Measurements from ENCODE around the gene PTCH2.

The PTCH2 gene

DNA sequence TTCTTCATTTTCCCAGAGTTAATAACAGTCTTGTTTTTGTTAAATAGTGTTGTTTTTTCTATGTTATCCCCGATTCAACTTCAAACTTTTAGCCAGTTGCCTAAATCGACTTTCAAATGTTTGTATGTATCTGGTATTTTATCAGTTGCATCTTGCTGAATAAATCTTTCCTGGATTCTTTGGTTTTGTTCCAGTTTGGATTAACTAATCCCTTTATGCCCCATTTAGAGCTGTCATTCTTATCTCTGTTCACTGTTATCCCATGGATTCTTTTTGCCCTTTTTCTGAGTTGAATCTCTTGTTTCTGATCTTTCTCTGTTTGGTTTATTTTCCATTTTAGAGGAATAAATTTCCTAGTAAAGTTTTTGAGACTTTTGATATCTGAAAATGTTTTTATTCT lies 31.1 kb upstream of the PTCH2 start:
- peak; percentile 78 for TF ChIP-seq ISL1 (CRISPR knock-in tag; IDR thresholded peaks at IDR 0.05)
- TF ChIP-seq CSDC2 (CRISPR knock-in tag; IDR thresholded peaks at IDR 0.05) = no peak
- ATAC-seq = no peak

DNA sequence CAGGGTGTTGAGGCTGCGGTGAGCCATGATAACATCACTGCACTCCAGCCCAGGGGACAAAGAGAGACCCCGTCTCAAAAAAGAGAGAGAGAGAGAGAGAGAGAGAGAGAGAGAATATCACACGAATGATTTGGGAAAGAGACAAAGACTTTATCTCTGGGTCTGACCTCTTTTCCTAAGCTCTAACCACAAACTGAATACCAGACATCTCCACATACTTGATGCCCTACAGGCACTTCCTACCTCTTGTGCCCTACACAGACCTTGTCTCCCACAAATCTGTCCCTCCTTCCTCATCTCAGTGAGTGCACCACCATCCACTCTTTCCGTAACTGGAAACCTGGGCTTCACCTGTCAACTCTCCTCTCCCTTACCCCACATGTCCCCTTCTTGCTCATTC lies 27.0 kb upstream of the PTCH2 start:
- no peak for ATAC-seq
- TF ChIP-seq, protein P1, sequence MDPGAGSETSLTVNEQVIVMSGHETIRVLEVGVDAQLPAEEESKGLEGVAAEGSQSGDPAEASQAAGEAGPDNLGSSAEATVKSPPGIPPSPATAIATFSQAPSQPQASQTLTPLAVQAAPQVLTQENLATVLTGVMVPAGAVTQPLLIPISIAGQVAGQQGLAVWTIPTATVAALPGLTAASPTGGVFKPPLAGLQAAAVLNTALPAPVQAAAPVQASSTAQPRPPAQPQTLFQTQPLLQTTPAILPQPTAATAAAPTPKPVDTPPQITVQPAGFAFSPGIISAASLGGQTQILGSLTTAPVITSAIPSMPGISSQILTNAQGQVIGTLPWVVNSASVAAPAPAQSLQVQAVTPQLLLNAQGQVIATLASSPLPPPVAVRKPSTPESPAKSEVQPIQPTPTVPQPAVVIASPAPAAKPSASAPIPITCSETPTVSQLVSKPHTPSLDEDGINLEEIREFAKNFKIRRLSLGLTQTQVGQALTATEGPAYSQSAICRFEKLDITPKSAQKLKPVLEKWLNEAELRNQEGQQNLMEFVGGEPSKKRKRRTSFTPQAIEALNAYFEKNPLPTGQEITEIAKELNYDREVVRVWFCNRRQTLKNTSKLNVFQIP (CRISPR knock-in tag; IDR thresholded peaks at IDR 0.05; ENCODE audit: borderline replicate concordance, low read depth) = no peak
- TF ChIP-seq SNAI2 (CRISPR knock-in tag; IDR thresholded peaks at IDR 0.05) = no peak
- no peak for TF ChIP-seq OSR1 (CRISPR knock-in tag; IDR thresholded peaks at IDR 0.05)
- no peak for TF ChIP-seq ZNF565 (CRISPR knock-in tag; conservative IDR thresholded peaks at IDR 0.05; ENCODE audit: low read depth)
- no peak for TF ChIP-seq ISL1 (CRISPR knock-in tag; IDR thresholded peaks at IDR 0.05)
- TF ChIP-seq, protein P2, sequence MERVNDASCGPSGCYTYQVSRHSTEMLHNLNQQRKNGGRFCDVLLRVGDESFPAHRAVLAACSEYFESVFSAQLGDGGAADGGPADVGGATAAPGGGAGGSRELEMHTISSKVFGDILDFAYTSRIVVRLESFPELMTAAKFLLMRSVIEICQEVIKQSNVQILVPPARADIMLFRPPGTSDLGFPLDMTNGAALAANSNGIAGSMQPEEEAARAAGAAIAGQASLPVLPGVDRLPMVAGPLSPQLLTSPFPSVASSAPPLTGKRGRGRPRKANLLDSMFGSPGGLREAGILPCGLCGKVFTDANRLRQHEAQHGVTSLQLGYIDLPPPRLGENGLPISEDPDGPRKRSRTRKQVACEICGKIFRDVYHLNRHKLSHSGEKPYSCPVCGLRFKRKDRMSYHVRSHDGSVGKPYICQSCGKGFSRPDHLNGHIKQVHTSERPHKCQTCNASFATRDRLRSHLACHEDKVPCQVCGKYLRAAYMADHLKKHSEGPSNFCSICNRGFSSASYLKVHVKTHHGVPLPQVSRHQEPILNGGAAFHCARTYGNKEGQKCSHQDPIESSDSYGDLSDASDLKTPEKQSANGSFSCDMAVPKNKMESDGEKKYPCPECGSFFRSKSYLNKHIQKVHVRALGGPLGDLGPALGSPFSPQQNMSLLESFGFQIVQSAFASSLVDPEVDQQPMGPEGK (CRISPR knock-in tag; IDR thresholded peaks at IDR 0.05; ENCODE audit: borderline replicate concordance) = no peak
- no peak for TF ChIP-seq CSDC2 (CRISPR knock-in tag; IDR thresholded peaks at IDR 0.05)
- TF ChIP-seq, protein P3, sequence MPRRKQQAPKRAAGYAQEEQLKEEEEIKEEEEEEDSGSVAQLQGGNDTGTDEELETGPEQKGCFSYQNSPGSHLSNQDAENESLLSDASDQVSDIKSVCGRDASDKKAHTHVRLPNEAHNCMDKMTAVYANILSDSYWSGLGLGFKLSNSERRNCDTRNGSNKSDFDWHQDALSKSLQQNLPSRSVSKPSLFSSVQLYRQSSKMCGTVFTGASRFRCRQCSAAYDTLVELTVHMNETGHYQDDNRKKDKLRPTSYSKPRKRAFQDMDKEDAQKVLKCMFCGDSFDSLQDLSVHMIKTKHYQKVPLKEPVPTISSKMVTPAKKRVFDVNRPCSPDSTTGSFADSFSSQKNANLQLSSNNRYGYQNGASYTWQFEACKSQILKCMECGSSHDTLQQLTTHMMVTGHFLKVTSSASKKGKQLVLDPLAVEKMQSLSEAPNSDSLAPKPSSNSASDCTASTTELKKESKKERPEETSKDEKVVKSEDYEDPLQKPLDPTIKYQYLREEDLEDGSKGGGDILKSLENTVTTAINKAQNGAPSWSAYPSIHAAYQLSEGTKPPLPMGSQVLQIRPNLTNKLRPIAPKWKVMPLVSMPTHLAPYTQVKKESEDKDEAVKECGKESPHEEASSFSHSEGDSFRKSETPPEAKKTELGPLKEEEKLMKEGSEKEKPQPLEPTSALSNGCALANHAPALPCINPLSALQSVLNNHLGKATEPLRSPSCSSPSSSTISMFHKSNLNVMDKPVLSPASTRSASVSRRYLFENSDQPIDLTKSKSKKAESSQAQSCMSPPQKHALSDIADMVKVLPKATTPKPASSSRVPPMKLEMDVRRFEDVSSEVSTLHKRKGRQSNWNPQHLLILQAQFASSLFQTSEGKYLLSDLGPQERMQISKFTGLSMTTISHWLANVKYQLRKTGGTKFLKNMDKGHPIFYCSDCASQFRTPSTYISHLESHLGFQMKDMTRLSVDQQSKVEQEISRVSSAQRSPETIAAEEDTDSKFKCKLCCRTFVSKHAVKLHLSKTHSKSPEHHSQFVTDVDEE (CRISPR knock-in tag; IDR thresholded peaks at IDR 0.05) = no peak
- TF ChIP-seq, protein P4, sequence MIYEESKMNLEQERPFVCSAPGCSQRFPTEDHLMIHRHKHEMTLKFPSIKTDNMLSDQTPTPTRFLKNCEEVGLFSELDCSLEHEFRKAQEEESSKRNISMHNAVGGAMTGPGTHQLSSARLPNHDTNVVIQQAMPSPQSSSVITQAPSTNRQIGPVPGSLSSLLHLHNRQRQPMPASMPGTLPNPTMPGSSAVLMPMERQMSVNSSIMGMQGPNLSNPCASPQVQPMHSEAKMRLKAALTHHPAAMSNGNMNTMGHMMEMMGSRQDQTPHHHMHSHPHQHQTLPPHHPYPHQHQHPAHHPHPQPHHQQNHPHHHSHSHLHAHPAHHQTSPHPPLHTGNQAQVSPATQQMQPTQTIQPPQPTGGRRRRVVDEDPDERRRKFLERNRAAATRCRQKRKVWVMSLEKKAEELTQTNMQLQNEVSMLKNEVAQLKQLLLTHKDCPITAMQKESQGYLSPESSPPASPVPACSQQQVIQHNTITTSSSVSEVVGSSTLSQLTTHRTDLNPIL (CRISPR knock-in tag; IDR thresholded peaks at IDR 0.05; ENCODE audit: low read depth) = no peak
- no peak for TF ChIP-seq TOX (CRISPR knock-in tag; IDR thresholded peaks at IDR 0.05; ENCODE audit: borderline replicate concordance)
- TF ChIP-seq ARNTL (CRISPR knock-in tag; IDR thresholded peaks at IDR 0.05; ENCODE audit: borderline replicate concordance, low read depth) = no peak
- no peak for TF ChIP-seq BACH2 (CRISPR knock-in tag; IDR thresholded peaks at IDR 0.05; ENCODE audit: borderline replicate concordance)
- no peak for TF ChIP-seq ZC3H10 (CRISPR knock-in tag; IDR thresholded peaks at IDR 0.05)
- TF ChIP-seq ZNF8 (CRISPR knock-in tag; IDR thresholded peaks at IDR 0.05) = no peak
- TF ChIP-seq ZFP30 (CRISPR knock-in tag; IDR thresholded peaks at IDR 0.05) = no peak
- no peak for TF ChIP-seq ZNF70 (CRISPR knock-in tag; IDR thresholded peaks at IDR 0.05)
- TF ChIP-seq, protein P5, sequence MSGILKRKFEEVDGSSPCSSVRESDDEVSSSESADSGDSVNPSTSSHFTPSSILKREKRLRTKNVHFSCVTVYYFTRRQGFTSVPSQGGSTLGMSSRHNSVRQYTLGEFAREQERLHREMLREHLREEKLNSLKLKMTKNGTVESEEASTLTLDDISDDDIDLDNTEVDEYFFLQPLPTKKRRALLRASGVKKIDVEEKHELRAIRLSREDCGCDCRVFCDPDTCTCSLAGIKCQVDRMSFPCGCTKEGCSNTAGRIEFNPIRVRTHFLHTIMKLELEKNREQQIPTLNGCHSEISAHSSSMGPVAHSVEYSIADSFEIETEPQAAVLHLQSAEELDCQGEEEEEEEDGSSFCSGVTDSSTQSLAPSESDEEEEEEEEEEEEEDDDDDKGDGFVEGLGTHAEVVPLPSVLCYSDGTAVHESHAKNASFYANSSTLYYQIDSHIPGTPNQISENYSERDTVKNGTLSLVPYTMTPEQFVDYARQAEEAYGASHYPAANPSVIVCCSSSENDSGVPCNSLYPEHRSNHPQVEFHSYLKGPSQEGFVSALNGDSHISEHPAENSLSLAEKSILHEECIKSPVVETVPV (CRISPR knock-in tag; IDR thresholded peaks at IDR 0.05) = no peak
- no peak for TF ChIP-seq ZFP3 (CRISPR knock-in tag; IDR thresholded peaks at IDR 0.05)

DNA sequence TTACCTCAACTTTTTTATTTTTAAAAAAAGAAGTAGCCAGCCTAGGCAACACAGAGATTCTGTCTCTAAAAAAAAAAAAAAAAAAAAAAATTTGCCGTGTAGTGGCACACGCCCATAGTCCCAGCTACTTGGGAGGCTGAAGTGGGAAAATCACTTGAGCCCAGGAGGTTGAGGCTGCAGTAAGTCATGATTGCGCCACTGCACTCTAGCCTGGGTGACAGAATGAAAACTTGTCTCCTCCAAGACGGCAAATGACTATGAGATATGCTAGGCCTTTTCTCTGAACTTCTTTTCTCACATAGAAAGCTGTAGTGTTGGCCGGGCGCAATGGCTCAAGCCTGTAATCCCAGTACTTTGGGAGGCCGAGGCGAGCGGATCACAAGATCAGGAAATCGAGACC lies 24.7 kb upstream of the PTCH2 start:
- no peak for TF ChIP-seq SNAI2 (CRISPR knock-in tag; IDR thresholded peaks at IDR 0.05)
- TF ChIP-seq, protein P1 (CRISPR knock-in tag; IDR thresholded peaks at IDR 0.05; ENCODE audit: borderline replicate concordance, low read depth) = no peak
- no peak for ATAC-seq
